Trophoblast cell (in vitro differentiated cells and primary cell): ENCODE results near the gene SLIT1.
A peak's percentile ranks its signal among the peaks of the same experiment; 100 is the strongest.

Source experiments
- DNase-seq, 2 donors: peaks; one replicate each; pipeline ENCODE4 v3.0.0-alpha.2; 2016
- H2AFZ ChIP-seq: 2 replicates; pipeline ENCODE4 v1.6.1; 2013; ENCODE audit warnings: low read length, moderate library complexity, mild to moderate bottlenecking; ENCODE audit not compliant: insufficient read depth, poor library complexity
- H2AK5ac ChIP-seq: 2 replicates; pipeline ENCODE4 v1.6.1; 2013; ENCODE audit warnings: mild to moderate bottlenecking, low read length
- H2BK120ac ChIP-seq: 2 replicates; pipeline ENCODE4 v1.6.1; 2013; ENCODE audit warnings: low read length, mild to moderate bottlenecking, moderate library complexity; ENCODE audit not compliant: insufficient read depth, poor library complexity
- H2BK12ac ChIP-seq: 2 replicates; pipeline ENCODE4 v1.6.1; 2013; ENCODE audit warnings: mild to moderate bottlenecking, low read length, moderate library complexity
- H2BK5ac ChIP-seq: 2 replicates; pipeline ENCODE4 v1.6.1; 2013; ENCODE audit warnings: low read length, low read depth, moderate library complexity, mild to moderate bottlenecking; ENCODE audit not compliant: poor library complexity
- H3K14ac ChIP-seq: 2 replicates; pipeline ENCODE4 v1.6.1; 2013; ENCODE audit warnings: mild to moderate bottlenecking, low read length
- H3K18ac ChIP-seq: 2 replicates; pipeline ENCODE4 v1.6.1; 2013; ENCODE audit warnings: mild to moderate bottlenecking, low read length
- H3K23ac ChIP-seq: 2 replicates; pipeline ENCODE4 v1.6.1; 2013; ENCODE audit warnings: low read length
- H3K27ac ChIP-seq: 2 replicates; pipeline ENCODE4 v1.5.1; 2013; ENCODE audit warnings: low read depth, mild to moderate bottlenecking, inconsistent platforms, low read length, moderate library complexity
- H3K27me3 ChIP-seq: 2 replicates; pipeline ENCODE4 v1.6.1; 2013; ENCODE audit warnings: inconsistent platforms, mild to moderate bottlenecking, low read length, moderate library complexity; ENCODE audit not compliant: insufficient read depth
- H3K36me3 ChIP-seq, 2 experiments: 1 replicate in 1 of 2; 2 replicates in 1 of 2; pipeline ENCODE4 v1.6.1; 2013; ENCODE audit warnings: low read length in 2 of 2, mild to moderate bottlenecking in 2 of 2, moderate library complexity in 1 of 2; ENCODE audit not compliant: insufficient read depth in 2 of 2, control insufficient read depth in 1 of 2
- H3K4ac ChIP-seq: 2 replicates; pipeline ENCODE4 v1.6.1; 2013; ENCODE audit warnings: low read depth, mild to moderate bottlenecking, low read length, moderate library complexity
- H3K4me1 ChIP-seq, 2 experiments: 1 replicate in 1 of 2; 2 replicates in 1 of 2; pipeline ENCODE4 v1.6.1; 2013; ENCODE audit warnings: low read length in 2 of 2, mild to moderate bottlenecking in 2 of 2, moderate library complexity in 1 of 2; ENCODE audit not compliant: insufficient read depth in 2 of 2, control insufficient read depth in 1 of 2
- H3K4me2 ChIP-seq: 2 replicates; pipeline ENCODE4 v1.6.1; 2013; ENCODE audit warnings: inconsistent platforms, mild to moderate bottlenecking, low read length, moderate library complexity
- H3K4me3 ChIP-seq: 2 replicates; pipeline ENCODE4 v1.5.1; 2013; ENCODE audit warnings: mild to moderate bottlenecking, low read depth, low read length, inconsistent platforms
- H3K79me1 ChIP-seq: one replicate; pipeline ENCODE4 v1.6.1; 2013; ENCODE audit warnings: low read length
- H3K79me2 ChIP-seq: 2 replicates; pipeline ENCODE4 v1.6.1; 2013; ENCODE audit warnings: low read length, mild to moderate bottlenecking; ENCODE audit not compliant: control insufficient read depth, insufficient read depth, poor library complexity
- H3K9ac ChIP-seq: 2 replicates; pipeline ENCODE4 v1.6.1; 2013; ENCODE audit warnings: mild to moderate bottlenecking, low read length
- H3K9me3 ChIP-seq: 2 replicates; pipeline ENCODE4 v1.6.1; 2013; ENCODE audit warnings: low read depth, mild to moderate bottlenecking, control low read depth, inconsistent platforms, low read length; ENCODE audit not compliant: insufficient read depth
- H4K12ac ChIP-seq: 2 replicates; pipeline ENCODE4 v1.6.1; 2013; ENCODE audit warnings: low read depth, mild to moderate bottlenecking, low read length, moderate library complexity
- H4K8ac ChIP-seq: 2 replicates; pipeline ENCODE4 v1.6.1; 2013; ENCODE audit warnings: low read depth, mild to moderate bottlenecking, low read length, moderate library complexity
- H4K91ac ChIP-seq: one replicate; pipeline ENCODE4 v1.6.1; 2013; ENCODE audit warnings: low read depth, mild to moderate bottlenecking, low read length, moderate library complexity
- WGBS: extraction: QIAGEN DNeasy Blood & Tissue Kit; methylation state at CpG from one replicate; pipeline ENCODE4 v1.1.7; 2013; ENCODE audit warnings: missing lambda C conversion rate; ENCODE audit not compliant: insufficient read length, insufficient coverage; ENCODE audit errors: extremely low coverage; 5-methylcytosine and 5-hydroxymethylcytosine counted together

Gene SLIT1

GRCh38 chr10:96986200-96986856, 199.4 kb downstream of the SLIT1 start:
- no peak overlapping the region for H3K14ac ChIP-seq
- no peak overlapping the region for H2AFZ ChIP-seq
- H3K79me2 ChIP-seq: no peaks in the 10 kb centered on the region
- H3K18ac ChIP-seq: no peak overlapping the region
- no peak overlapping the region for H3K23ac ChIP-seq
- no peaks in the 10 kb centered on the region for H3K9me3 ChIP-seq
- H3K36me3 ChIP-seq: peaks cover 0 to 11% of the 10 kb centered on the region in 2 experiments
- no peak overlapping the region for H3K27ac ChIP-seq
- no peak overlapping the region for H3K4ac ChIP-seq
- H3K4me2 ChIP-seq: no peak overlapping the region
- no peak overlapping the region for H3K4me3 ChIP-seq
- H3K27me3 ChIP-seq: no peaks in the 10 kb centered on the region
- H4K91ac ChIP-seq: no peak overlapping the region
- H3K9ac ChIP-seq: no peak overlapping the region
- H4K12ac ChIP-seq: no peak overlapping the region
- H4K8ac ChIP-seq: no peak overlapping the region
- H2BK120ac ChIP-seq: no peak overlapping the region
- DNase-seq: no peak
- no CpG with 5 or more reads among the region's 6 CpGs for WGBS
- H3K4me1 ChIP-seq: peaks cover 0 to 6% of the 10 kb centered on the region in 2 experiments
- no peak overlapping the region for H2AK5ac ChIP-seq
- H2BK5ac ChIP-seq: no peak overlapping the region
- H2BK12ac ChIP-seq: no peak overlapping the region
- H3K79me1 ChIP-seq: no peaks in the 10 kb centered on the region

- Histone ChIP-seq H3K27me3 (no peaks in the 10 kb centered on the region), H2BK12ac (no peak overlapping the region), H3K79me2 (no peaks in the 10 kb centered on the region), H3K4me2 (no peak overlapping the region), H2AK5ac (no peak overlapping the region), H2BK5ac (no peak overlapping the region), H3K4me1 (peaks cover 0 to 6% of the 10 kb centered on the region in 2 experiments), H3K14ac (no peak overlapping the region), H2BK120ac (no peak overlapping the region), H4K8ac (no peak overlapping the region), H3K18ac (no peak overlapping the region), H3K79me1 (no peaks in the 10 kb centered on the region), H4K91ac (no peak overlapping the region), H3K27ac (no peak overlapping the region), H3K4ac (no peak overlapping the region), H3K9ac (no peak overlapping the region), H2AFZ (no peak overlapping the region), H4K12ac (no peak overlapping the region), H3K4me3 (no peak overlapping the region), H3K9me3 (no peaks in the 10 kb centered on the region), H3K36me3 (peaks cover 0 to 16% of the 10 kb centered on the region in 2 experiments), H3K23ac (no peak overlapping the region)
- DNase-seq: no peak
- no CpG with 5 or more reads among the region's 14 CpGs for WGBS
Measured at GRCh38 chr10:96984541-96985131, 201.1 kb downstream of the SLIT1 start.

GRCh38 chr10:96982149-96982930, 203.4 kb downstream of the SLIT1 start:
- Histone ChIP-seq H2BK12ac (no peak overlapping the region), H3K27ac (no peak overlapping the region), H2AK5ac (no peak overlapping the region), H3K14ac (no peak overlapping the region), H3K4ac (no peak overlapping the region), H4K91ac (no peak overlapping the region), H3K23ac (no peak overlapping the region), H3K79me1 (no peaks in the 10 kb centered on the region), H2BK5ac (no peak overlapping the region), H4K8ac (no peak overlapping the region), H3K9me3 (no peaks in the 10 kb centered on the region), H3K4me1 (peaks cover 2% of the 10 kb centered on the region in 2 experiments), H3K4me2 (no peak overlapping the region), H3K27me3 (no peaks in the 10 kb centered on the region), H2AFZ (no peak overlapping the region), H3K9ac (no peak overlapping the region), H3K4me3 (no peak overlapping the region), H3K79me2 (no peaks in the 10 kb centered on the region), H2BK120ac (no peak overlapping the region), H3K18ac (no peak overlapping the region), H3K36me3 (peaks cover 0 to 16% of the 10 kb centered on the region in 2 experiments), H4K12ac (no peak overlapping the region)
- WGBS: no CpG with 5 or more reads among the region's 12 CpGs
- DNase-seq: peak in 1 of 2 donors; percentile 88

- Histone ChIP-seq H2AK5ac (no peak overlapping the region), H4K12ac (no peak overlapping the region), H3K79me1 (no peaks in the 10 kb centered on the region), H3K4ac (no peak overlapping the region), H3K23ac (no peak overlapping the region), H4K8ac (no peak overlapping the region), H3K36me3 (peaks cover 0 to 12% of the 10 kb centered on the region in 2 experiments), H3K9me3 (no peaks in the 10 kb centered on the region), H2BK5ac (no peak overlapping the region), H3K18ac (no peak overlapping the region), H3K79me2 (no peaks in the 10 kb centered on the region), H3K4me3 (no peak overlapping the region), H3K9ac (no peak overlapping the region), H3K27ac (peak overlapping the region; percentile 20), H3K4me2 (no peak overlapping the region), H2AFZ (no peak overlapping the region), H3K4me1 (peaks cover 2 to 8% of the 10 kb centered on the region in 2 experiments), H3K14ac (no peak overlapping the region), H3K27me3 (no peaks in the 10 kb centered on the region), H4K91ac (no peak overlapping the region), H2BK12ac (no peak overlapping the region), H2BK120ac (no peak overlapping the region)
- no CpG with 5 or more reads among the region's 3 CpGs for WGBS
- DNase-seq: peak in 1 of 2 donors; percentile 71
Measured at GRCh38 chr10:96978621-96979154, 207.1 kb downstream of the SLIT1 start.
